GM18873 (cell line): ENCODE results near the gene MED16.

Experiments used
- ATAC-seq: cut with Tn5 transposase; IDR thresholded peaks from one replicate; pipeline ENCODE4 v1.9.1; 2021; ENCODE audit warnings: mild to moderate bottlenecking, moderate library complexity, moderate number of reproducible peaks; ENCODE audit not compliant: unreplicated experiment, low FRiP score

MED16 gene

GRCh38 chr19:912181-913079, 19.4 kb upstream of the MED16 start:
- ATAC-seq, result no peak

- ATAC-seq, result no peak
These were observed 18.4 kb upstream of the MED16 start for GRCh38 chr19:911197-912033.

GRCh38 chr19:907183-907853, 14.3 kb upstream of the MED16 start:
- ATAC-seq, result no peak

GRCh38 chr19:906480-906879, 13.5 kb upstream of the MED16 start:
- ATAC-seq, result no peak

- ATAC-seq, result no peak
These were observed 11.6 kb upstream of the MED16 start for GRCh38 chr19:904545-904944.

GRCh38 chr19:903266-903797, 10.3 kb upstream of the MED16 start:
- ATAC-seq, result no peak

GRCh38 chr19:902446-903226, 9.6 kb upstream of the MED16 start:
- ATAC-seq, result no peak

- ATAC-seq, result no peak
These were observed 9.0 kb upstream of the MED16 start for GRCh38 chr19:902093-902370.

GRCh38 chr19:901216-902092, 8.5 kb upstream of the MED16 start:
- no peak for ATAC-seq

GRCh38 chr19:900302-901111, 7.5 kb upstream of the MED16 start:
- no peak for ATAC-seq

GRCh38 chr19:900043-900301, 7.0 kb upstream of the MED16 start:
- no peak for ATAC-seq

- no peak for ATAC-seq
These were observed 6.5 kb upstream of the MED16 start for GRCh38 chr19:899336-900042.

- no peak for ATAC-seq
These were observed 5.7 kb upstream of the MED16 start for GRCh38 chr19:898663-899062.

GRCh38 chr19:897442-898039, 4.6 kb upstream of the MED16 start:
- no peak for ATAC-seq

GRCh38 chr19:896999-897398, 4.0 kb upstream of the MED16 start:
- ATAC-seq, result no peak

- no peak for ATAC-seq
These were observed 3.4 kb upstream of the MED16 start for GRCh38 chr19:896434-896833.

GRCh38 chr19:892243-892893, 619 bp downstream of the MED16 start:
- no peak for ATAC-seq
